Astrocyte of the spinal cord (primary cell): ENCODE data around the gene RIC3.

Source experiments
- DNase-seq: peaks from one replicate; pipeline ENCODE4 v3.0.0; 2011; ENCODE audit warnings: low read depth, low spot score
- H3K4me3 ChIP-seq: 2 replicates; pipeline ENCODE4 v1.5.1; 2011; ENCODE audit warnings: low read depth, mild to moderate bottlenecking, low read length, moderate library complexity
- in situ Hi-C: cut with HindIII; loops from 2 replicates; pipeline ENCODE4 v1.10.0; 2017; ENCODE audit warnings: low sequenced_read_pairs
- TF ChIP-seq, protein P1 (sequence below): IDR thresholded peaks from 2 replicates; pipeline ENCODE4 v1.5.1; 2012; ENCODE audit warnings: low read depth, mild to moderate bottlenecking, low read length, inconsistent platforms

The RIC3 gene

DNA sequence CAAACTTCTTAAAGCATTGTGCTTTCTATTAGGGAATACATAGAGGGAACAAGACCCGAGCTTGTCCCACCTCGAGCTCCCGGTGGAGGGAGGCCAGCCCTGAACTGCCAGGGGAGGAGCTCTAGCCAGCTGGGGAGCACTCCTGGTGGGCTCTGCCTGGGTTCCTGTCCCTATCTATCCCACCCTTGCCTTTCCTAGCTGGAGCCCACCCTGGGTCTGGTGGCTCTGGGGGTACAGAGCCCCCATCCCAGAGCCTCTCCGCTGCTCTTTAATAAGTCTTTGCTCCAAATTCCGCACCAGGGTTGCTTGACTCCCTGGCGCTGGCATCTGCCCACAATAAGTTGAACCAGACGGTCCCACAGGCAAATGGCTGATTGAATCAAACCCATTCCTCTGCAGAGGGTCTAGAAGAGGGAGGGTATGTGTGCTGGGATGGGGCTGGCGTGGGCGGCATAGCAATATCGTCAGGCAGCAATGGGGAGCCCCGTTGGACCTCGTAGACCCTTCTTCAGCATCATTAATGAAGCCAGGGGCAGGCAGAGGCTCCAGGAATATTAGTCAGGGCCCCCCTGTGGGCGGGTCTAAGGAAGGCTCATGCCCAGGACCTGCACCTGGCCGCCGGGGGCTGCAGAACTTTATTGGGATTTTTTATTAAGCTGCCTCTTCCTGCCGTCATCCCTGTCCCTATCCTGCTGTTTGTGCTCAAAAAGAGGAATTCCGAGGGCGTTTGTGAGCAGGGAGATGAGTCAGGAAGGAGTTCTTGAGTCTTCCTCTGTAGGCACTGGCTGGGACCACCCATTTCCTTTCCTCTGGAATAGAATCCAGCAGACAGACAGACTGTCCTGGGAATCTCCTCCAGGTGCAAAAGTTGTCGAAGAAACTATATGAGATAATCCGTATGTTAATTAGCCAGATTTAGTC is 38.5 kb upstream of the RIC3 start:
- H3K4me3 ChIP-seq, result no peak overlapping the region
- DNase-seq, result no peak
- in situ Hi-C loops, result no loop called here
- TF ChIP-seq, protein P1, sequence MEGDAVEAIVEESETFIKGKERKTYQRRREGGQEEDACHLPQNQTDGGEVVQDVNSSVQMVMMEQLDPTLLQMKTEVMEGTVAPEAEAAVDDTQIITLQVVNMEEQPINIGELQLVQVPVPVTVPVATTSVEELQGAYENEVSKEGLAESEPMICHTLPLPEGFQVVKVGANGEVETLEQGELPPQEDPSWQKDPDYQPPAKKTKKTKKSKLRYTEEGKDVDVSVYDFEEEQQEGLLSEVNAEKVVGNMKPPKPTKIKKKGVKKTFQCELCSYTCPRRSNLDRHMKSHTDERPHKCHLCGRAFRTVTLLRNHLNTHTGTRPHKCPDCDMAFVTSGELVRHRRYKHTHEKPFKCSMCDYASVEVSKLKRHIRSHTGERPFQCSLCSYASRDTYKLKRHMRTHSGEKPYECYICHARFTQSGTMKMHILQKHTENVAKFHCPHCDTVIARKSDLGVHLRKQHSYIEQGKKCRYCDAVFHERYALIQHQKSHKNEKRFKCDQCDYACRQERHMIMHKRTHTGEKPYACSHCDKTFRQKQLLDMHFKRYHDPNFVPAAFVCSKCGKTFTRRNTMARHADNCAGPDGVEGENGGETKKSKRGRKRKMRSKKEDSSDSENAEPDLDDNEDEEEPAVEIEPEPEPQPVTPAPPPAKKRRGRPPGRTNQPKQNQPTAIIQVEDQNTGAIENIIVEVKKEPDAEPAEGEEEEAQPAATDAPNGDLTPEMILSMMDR, result no peak

DNA sequence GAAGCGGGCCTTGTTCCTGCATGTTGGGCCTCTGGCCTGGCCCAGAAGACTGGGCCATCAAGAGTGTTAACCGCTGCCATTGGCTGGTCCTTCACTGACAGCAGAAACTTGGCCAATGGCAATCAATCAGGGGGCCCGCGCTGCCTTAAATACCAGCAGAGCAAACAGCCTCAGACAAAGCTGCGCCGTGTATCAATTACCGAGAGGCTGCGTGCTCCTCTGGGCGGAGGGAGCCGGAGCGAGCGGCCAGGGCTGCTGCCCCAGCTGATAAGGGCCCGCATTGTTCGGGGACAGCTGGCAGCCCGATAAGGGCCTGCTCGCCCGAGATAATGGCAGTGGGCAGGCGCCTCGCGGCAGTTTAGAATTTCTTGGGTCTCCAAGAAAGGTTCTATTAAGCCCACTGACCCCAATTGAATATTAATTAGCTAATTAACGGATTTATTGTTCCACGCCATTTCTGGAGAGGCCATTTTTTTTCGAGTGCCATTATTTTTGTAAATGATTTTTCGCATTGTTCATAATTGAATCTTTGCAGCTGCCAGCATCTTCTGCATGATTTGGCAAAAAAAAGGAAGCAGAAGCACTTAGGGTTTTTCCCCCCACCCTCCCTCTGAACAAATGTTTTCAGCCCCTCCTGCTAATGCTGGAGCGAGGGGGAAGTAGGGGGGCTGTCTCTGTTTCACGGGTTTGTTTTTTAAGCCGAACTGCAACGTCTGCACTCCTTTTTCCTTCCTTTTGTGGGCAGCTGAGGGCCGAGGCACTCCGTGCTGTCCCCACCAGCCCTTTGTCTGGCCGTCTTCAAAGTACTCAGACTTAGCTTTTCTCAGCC is 37.6 kb upstream of the RIC3 start:
- H3K4me3 ChIP-seq, result no peak overlapping the region
- in situ Hi-C loops, result no loop called here
- TF ChIP-seq, protein P1, result no peak
- no peak for DNase-seq

DNA sequence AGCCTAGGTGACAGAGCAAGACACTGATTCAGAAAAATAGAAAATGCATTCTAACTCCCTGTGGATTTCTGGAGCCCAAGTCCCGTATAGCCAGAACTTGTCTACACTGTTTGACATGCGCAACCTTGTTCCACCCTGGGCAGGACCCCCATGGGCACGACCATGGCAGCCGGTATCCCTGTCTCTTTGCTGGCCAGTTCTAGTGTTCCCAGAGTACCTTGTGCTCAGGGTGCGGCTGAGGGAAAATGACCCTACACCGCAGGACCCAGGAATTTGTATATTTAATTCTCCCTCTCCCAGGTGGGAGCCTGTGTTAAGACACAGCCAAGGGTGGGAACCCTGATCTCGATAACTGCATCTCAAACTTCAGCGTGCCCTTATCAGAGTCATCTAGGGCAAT is 36.7 kb upstream of the RIC3 start:
- TF ChIP-seq, protein P1, result no peak
- no peak overlapping the region for H3K4me3 ChIP-seq
- in situ Hi-C loops, result no loop called here
- DNase-seq, result no peak

DNA sequence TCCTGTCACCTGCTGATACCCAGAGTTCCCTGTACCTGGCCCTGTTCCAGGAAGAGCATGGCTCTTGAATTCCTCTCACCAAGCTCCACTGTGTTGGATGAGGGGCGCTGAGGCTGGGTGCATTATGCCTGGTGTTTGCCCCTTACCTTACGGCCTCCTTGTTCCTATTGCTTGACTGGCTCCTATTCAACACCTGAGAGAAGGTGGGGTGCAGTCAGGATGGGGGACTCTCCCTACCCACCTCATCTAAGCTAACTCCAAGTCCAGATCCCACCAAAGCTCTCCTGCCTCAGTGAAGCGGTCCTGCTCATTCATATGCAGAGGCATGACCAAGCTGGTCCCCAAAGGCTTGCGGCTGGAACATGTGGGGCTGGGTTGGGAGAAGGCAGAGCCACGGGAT is 35.8 kb upstream of the RIC3 start:
- in situ Hi-C loops, result no loop called here
- no peak overlapping the region for H3K4me3 ChIP-seq
- DNase-seq, result no peak
- TF ChIP-seq, protein P1, result no peak

DNA sequence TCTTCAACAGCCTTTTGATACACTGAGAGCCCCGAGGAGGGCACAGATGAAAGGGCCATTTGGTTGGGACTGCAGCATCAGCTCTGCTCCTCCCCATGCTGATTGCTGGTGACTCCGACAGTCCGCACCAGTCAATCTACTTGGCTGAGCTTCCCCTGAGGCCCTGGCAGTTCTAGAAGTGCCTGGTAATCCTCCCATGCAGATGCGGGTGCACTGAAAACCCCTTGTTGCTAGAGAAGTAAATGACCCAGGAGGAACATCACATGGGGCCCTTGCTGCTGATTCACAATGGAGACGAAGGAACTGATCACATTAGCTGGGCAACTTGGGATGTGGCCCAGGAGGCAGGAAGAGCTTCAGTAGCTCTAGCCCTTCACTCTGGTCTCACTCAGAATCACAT is 35.2 kb upstream of the RIC3 start:
- DNase-seq, result no peak
- in situ Hi-C loops, result no loop called here
- TF ChIP-seq, protein P1, result no peak
- no peak overlapping the region for H3K4me3 ChIP-seq

DNA sequence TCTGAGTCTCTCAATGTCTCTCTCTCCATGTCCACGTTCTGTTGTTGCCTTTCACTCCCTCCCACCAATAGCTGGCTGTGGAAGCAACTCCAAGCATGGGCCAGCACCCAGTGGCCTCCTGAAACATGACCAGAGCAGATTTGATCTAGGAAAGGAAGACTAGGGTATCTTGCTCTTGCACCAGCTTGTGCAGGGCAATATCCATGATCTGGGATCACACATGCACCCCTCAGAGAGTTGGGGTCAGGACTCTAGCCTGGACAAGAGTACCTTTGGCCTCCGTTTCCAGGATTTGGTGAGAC is 34.5 kb upstream of the RIC3 start:
- no peak overlapping the region for H3K4me3 ChIP-seq
- DNase-seq, result no peak
- TF ChIP-seq, protein P1, result no peak
- in situ Hi-C loops, result no loop called here
